Body of pancreas (tissue), 4 donors: ENCODE data around the gene PP2D1.

Experiments
- POLR2A ChIP-seq, 3 donors: fragments of 450-650 bp; IDR thresholded peaks; one replicate each; pipeline ENCODE4 v1.6.1; 2016; ENCODE audit warnings: antibody characterized with exemption in 3 of 3, mild to moderate bottlenecking in 2 of 3
- TF ChIP-seq, protein P1 (sequence below), 7 experiments: fragments of 450-650 bp in 4 of 7; fragments of 200-600 bp in 3 of 7; sonication (generic) in 3 of 7; IDR thresholded peaks; one replicate each; pipeline ENCODE4 v1.5.1; 2016 to 2019; ENCODE audit warnings: antibody characterized with exemption in 7 of 7

DNA sequence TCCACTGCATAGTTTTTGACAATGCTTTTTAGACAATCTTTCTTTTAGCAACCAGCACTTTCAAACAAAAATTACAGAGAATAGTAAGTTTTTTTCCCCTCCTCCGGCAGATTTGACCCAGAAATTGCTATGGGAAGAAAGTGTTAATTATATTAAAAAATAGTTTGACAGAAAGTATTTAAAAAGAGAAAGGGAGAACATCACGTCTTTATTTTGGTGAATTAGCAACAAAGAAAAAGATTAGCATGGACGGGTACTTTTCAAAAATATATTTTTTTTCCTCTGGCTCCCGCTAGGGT lies 27.4 kb upstream of the PP2D1 start:
- TF ChIP-seq POLR2A (IDR thresholded peaks at IDR 0.05), result no peak
- TF ChIP-seq, protein P1, sequence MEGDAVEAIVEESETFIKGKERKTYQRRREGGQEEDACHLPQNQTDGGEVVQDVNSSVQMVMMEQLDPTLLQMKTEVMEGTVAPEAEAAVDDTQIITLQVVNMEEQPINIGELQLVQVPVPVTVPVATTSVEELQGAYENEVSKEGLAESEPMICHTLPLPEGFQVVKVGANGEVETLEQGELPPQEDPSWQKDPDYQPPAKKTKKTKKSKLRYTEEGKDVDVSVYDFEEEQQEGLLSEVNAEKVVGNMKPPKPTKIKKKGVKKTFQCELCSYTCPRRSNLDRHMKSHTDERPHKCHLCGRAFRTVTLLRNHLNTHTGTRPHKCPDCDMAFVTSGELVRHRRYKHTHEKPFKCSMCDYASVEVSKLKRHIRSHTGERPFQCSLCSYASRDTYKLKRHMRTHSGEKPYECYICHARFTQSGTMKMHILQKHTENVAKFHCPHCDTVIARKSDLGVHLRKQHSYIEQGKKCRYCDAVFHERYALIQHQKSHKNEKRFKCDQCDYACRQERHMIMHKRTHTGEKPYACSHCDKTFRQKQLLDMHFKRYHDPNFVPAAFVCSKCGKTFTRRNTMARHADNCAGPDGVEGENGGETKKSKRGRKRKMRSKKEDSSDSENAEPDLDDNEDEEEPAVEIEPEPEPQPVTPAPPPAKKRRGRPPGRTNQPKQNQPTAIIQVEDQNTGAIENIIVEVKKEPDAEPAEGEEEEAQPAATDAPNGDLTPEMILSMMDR (IDR thresholded peaks at IDR 0.05), result no peak
